Hepatocyte (in vitro differentiated cells): ENCODE data around the gene NHEJ1. TPM values are rescaled to one million over a fixed set of nuclear protein-coding genes. Genes with fewer than 3 reads are reported as not detected.

ENCODE experiments used
- DNase-seq: peaks from one replicate; pipeline ENCODE4 v3.0.0-alpha.2; 2016; ENCODE audit warnings: low spot score
- H2AFZ ChIP-seq: fragments of 200-600 bp; sonication (generic); 2 replicates; pipeline ENCODE4 v1.6.0; 2016; ENCODE audit warnings: antibody characterized with exemption, mild to moderate bottlenecking
- H3K27ac ChIP-seq: fragments of 200-600 bp; sonication (generic); 2 replicates; pipeline ENCODE4 v1.5.1; 2016; ENCODE audit warnings: mild to moderate bottlenecking
- H3K27me3 ChIP-seq: fragments of 200-600 bp; sonication (generic); 2 replicates; pipeline ENCODE4 v1.6.1; 2016
- H3K36me3 ChIP-seq: fragments of 200-600 bp; sonication (generic); replicated peaks from 2 replicates; pipeline ENCODE4 v1.5.1; 2016; ENCODE audit warnings: low read depth; ENCODE audit not compliant: insufficient read depth
- H3K4me1 ChIP-seq: fragments of 200-600 bp; sonication (generic); 2 replicates; pipeline ENCODE4 v1.5.1; 2016; ENCODE audit warnings: mild to moderate bottlenecking, moderate library complexity; ENCODE audit not compliant: insufficient read depth
- H3K4me2 ChIP-seq: fragments of 200-600 bp; sonication (generic); 2 replicates; pipeline ENCODE4 v1.6.0; 2016
- H3K4me3 ChIP-seq: fragments of 200-600 bp; sonication (generic); 2 replicates; pipeline ENCODE4 v1.5.1; 2016; ENCODE audit warnings: mild to moderate bottlenecking
- H3K79me2 ChIP-seq: fragments of 200-600 bp; sonication (generic); 2 replicates; pipeline ENCODE4 v1.6.0; 2017; ENCODE audit warnings: mild to moderate bottlenecking
- H3K9me2 ChIP-seq: fragments of 200-600 bp; sonication (generic); replicated peaks from 2 replicates; pipeline ENCODE4 v1.6.0; 2017; ENCODE audit warnings: mild to moderate bottlenecking; ENCODE audit not compliant: insufficient read depth
- H3K9me3 ChIP-seq: fragments of 200-600 bp; sonication (generic); 2 replicates; pipeline ENCODE4 v1.5.1; 2016; ENCODE audit warnings: low read depth, mild to moderate bottlenecking
- H4K20me1 ChIP-seq: fragments of 200-600 bp; sonication (generic); 2 replicates; pipeline ENCODE4 v1.6.0; 2016; ENCODE audit warnings: mild to moderate bottlenecking; ENCODE audit not compliant: insufficient read depth, poor library complexity, severe bottlenecking
- CTCF ChIP-seq: fragments of 200-600 bp; sonication (generic); IDR thresholded peaks from 2 replicates; pipeline ENCODE4 v1.5.1; 2016; ENCODE audit warnings: antibody characterized with exemption, mild to moderate bottlenecking; ENCODE audit not compliant: poor library complexity
- EZH2 ChIP-seq: fragments of 200-600 bp; sonication (generic); IDR thresholded peaks from 2 replicates; pipeline ENCODE4 v1.6.1; 2016; ENCODE audit warnings: antibody characterized with exemption, mild to moderate bottlenecking, borderline replicate concordance
- EZH2phosphoT487 ChIP-seq: fragments of 200-600 bp; sonication (generic); IDR thresholded peaks from one replicate; pipeline ENCODE4 v1.6.1; 2018; ENCODE audit warnings: antibody characterized with exemption, mild to moderate bottlenecking, low read depth, moderate library complexity; ENCODE audit not compliant: unreplicated experiment, severe bottlenecking
- WGBS: methylation state at CpG from one replicate; pipeline ENCODE4 v1.1.6; 2016; ENCODE audit warnings: low lambda C conversion rate; ENCODE audit errors: missing lambda C conversion rate; 5-methylcytosine and 5-hydroxymethylcytosine counted together
- polyA plus RNA-seq: library from polyadenylated mRNA; unstranded; fragments of >200 nt; fragmentation: Nextera tagmentation; extraction: Ambion mirVana; gene quantifications from 2 replicates; pipeline ENCODE4 v1.2.1, GENCODE V29; 2016
- total RNA-seq: library from RNA; depleted of rRNA; stranded (reverse); fragments of >200 nt; gene quantifications from 2 replicates; pipeline ENCODE4 v1.2.3, GENCODE V29; 2014

NHEJ1 gene
- total and polyA plus RNA-seq, 2 experiments from 2014 or later = 18.1 to 28.2 TPM

DNA sequence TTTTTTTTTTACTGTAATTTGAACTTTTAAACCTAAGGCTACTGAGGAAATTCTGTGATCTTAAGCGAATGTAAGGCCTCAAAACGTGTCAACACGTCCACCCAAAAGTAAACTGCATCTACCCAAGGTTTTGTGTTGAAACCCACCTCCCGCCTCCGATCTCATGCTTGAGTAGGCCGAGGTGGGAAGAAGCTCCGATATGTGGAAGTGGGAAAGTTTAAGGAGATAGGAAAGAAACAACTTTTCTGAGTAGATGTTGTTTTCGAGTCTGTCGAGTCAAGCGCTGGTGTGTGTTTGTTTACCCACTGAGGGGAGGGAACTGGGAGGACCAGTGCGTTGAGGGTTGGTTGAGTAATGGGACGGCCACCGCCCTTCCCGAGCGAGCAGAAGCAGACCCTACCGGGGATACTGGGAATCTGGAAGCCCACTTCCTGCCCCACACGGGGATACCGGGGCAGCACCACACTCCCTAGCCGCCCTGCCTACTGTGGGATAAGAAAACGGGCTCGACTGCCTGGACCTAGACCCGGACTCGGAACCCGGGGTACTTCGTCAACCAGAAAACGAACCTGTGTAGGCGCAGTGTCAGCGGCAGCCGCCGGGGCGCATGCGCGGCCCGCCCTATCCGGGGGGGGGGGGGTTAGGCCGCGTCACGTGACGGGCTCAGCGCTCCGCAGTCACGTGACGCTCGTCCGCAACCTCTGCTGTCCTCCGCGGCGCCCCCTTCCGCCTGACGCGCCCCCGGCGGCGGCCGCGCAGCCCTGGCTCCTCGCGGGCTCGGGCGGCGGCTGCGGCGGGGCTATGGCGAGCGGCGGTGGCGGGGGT is 17.1 kb upstream of the NHEJ1 start, which contains the start of gene RETREG2:
RETREG2 (plus strand) TSS at position 724 of the 825 bp plus-strand sequence; CDS start at position 802, 78 bp downstream.
- H3K36me3 ChIP-seq = no peaks in the 10 kb centered on the region
- H3K27me3 ChIP-seq = no peaks in the 10 kb centered on the region
- H3K9me3 ChIP-seq = no peaks in the 10 kb centered on the region
- H3K4me3 ChIP-seq = peak within 1 kb of the TSS; percentile 86
- peak within 1 kb of the TSS; percentile 97 for H3K4me2 ChIP-seq
- H2AFZ ChIP-seq = peak within 1 kb of the TSS; percentile 75
- H3K79me2 ChIP-seq = peaks cover 43% of the 10 kb centered on the region
- H3K27ac ChIP-seq = peak within 1 kb of the TSS; percentile 98
- no peak for TF ChIP-seq EZH2phosphoT487
- peak; percentile 24 for TF ChIP-seq CTCF
- no peaks in the 10 kb centered on the region for H3K9me2 ChIP-seq
- peaks cover 10% of the 10 kb centered on the region for H4K20me1 ChIP-seq
- DNase-seq = peak; percentile 97
- 2% methylated on average over 32 of the region's 67 CpGs for WGBS
- peaks cover 14% of the 10 kb centered on the region for H3K4me1 ChIP-seq

DNA sequence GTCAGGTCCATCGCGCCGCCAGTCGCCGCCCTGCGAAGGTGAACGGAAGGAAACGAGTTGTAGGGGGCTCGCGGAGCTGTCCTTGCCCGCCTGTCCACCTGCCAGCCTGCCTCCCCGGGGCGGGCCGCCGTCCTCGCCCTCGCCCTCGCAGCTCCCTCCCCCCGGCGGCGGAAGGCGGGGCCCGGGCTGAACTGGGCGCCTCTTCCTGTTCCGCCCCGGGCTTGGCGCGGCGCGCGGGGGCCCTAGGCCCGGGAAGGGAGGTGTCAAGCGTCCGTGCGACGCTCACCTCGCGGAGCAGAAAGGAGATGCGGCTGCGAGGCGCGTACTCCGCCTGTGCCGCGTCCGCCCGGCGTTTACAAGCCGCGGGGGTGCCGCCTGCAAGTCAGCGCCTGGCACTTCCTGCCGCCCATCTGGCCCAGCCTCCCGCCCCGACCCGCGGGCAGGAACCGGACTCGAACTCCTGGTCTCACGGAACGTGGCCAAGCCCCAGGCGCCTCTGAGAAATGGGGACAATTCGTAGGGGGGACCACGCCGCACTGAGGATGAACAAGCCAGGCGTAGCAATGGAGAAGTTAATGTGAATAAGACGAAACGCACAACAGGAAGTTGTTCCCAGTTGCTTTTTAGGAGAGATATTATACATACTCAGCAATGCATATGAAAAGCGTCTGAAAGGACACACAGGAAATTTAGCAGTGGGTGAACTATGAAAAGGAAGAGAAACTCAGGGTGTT is 16.4 kb upstream of the NHEJ1 start, which contains the start of gene CNPPD1:
CNPPD1 (minus strand) TSS at position 108 of the 734 bp plus-strand sequence; CDS start at position 11, 97 bp downstream.
- Histone ChIP-seq H3K4me1 (peaks cover 14% of the 10 kb centered on the region), H3K79me2 (peaks cover 43% of the 10 kb centered on the region), H3K27me3 (no peaks in the 10 kb centered on the region), H3K4me2 (peak within 1 kb of the TSS; percentile 84), H3K4me3 (peak within 1 kb of the TSS; percentile 71), H2AFZ (peak within 1 kb of the TSS; percentile 75), H3K9me3 (no peaks in the 10 kb centered on the region), H3K36me3 (no peaks in the 10 kb centered on the region), H3K27ac (peak within 1 kb of the TSS; percentile 98), H4K20me1 (peaks cover 10% of the 10 kb centered on the region), H3K9me2 (no peaks in the 10 kb centered on the region)
- no peak for TF ChIP-seq CTCF
- TF ChIP-seq EZH2 = no peak
- TF ChIP-seq EZH2phosphoT487 = no peak
- DNase-seq = peak; percentile 95
- 1% methylated on average over 59 of the region's 69 CpGs for WGBS

- peaks cover 14% of the 10 kb centered on the region for H3K4me1 ChIP-seq
- peak overlapping the region; percentile 71 for H3K4me3 ChIP-seq
- H3K36me3 ChIP-seq = no peaks in the 10 kb centered on the region
- DNase-seq = peak; percentile 71
- no peaks in the 10 kb centered on the region for H3K27me3 ChIP-seq
- H3K27ac ChIP-seq = peak overlapping the region; percentile 98
- peak overlapping the region; percentile 75 for H2AFZ ChIP-seq
- peaks cover 43% of the 10 kb centered on the region for H3K79me2 ChIP-seq
- TF ChIP-seq EZH2 = no peak
- TF ChIP-seq EZH2phosphoT487 = no peak
- TF ChIP-seq CTCF = peak; percentile 12
- WGBS = 3% methylated on average over 32 of the region's 45 CpGs
- H4K20me1 ChIP-seq = peaks cover 10% of the 10 kb centered on the region
- no peaks in the 10 kb centered on the region for H3K9me3 ChIP-seq
- no peaks in the 10 kb centered on the region for H3K9me2 ChIP-seq
- peak overlapping the region; percentile 84 for H3K4me2 ChIP-seq
Measured at GRCh38 chr2:219175928-219176817, 15.6 kb upstream of the NHEJ1 start.
